ENCODE measurements around the gene SLF1. TPM values are rescaled to one million over a fixed set of nuclear protein-coding genes. Genes with fewer than 3 reads are reported as not detected.
A peak's percentile ranks its signal among the peaks of the same experiment; 100 is the strongest.

SLF1 gene
- polyA plus RNA-seq, 3 donors, result 1.1 to 2.7 (median 2.0) TPM

- Histone ChIP-seq H3K9me3 (replicated peaks in 1 of 2; ENCODE audit: control insufficient read depth in 1 of 2, insufficient read depth in 1 of 2, low read length in 2 of 2) (no peaks in the 10 kb centered on the region), H3K27ac (ENCODE audit: low read depth in 1 of 2, low read length in 2 of 2) (no peak overlapping the region), H2AFZ (ENCODE audit: insufficient read depth, low read depth, low read length, poor library complexity, severe bottlenecking) (no peak overlapping the region), H4K20me1 (ENCODE audit: insufficient read depth, low read length) (no peaks in the 10 kb centered on the region), H3K4me3 (replicated peaks in 1 of 3; ENCODE audit: low read depth in 2 of 3, low read length in 3 of 3) (no peak overlapping the region), H3K27me3 (ENCODE audit: control insufficient read depth in 2 of 2, insufficient read depth in 2 of 2, low read length in 2 of 2) (no peaks in the 10 kb centered on the region), H3K4me1 (ENCODE audit: control insufficient read depth in 1 of 2, insufficient read depth in 2 of 2, low read length in 2 of 2) (no peaks in the 10 kb centered on the region), H3K36me3 (replicated peaks in 1 of 2; ENCODE audit: control insufficient read depth in 1 of 2, insufficient read depth in 2 of 2, low read length in 2 of 2) (peaks cover 26 to 56% of the 10 kb centered on the region in 2 donors), H3K9ac (ENCODE audit: insufficient read depth, low read length, poor library complexity, severe bottlenecking) (no peak overlapping the region), H3K79me2 (ENCODE audit: insufficient read depth, low read length) (no peaks in the 10 kb centered on the region), H3K4me2 (replicated peaks; ENCODE audit: extremely low read depth, low read length, poor library complexity, severe bottlenecking) (no peak overlapping the region)
- Mint-ChIP-seq H3K4me1 (peaks cover 3% of the 10 kb centered on the region), H3K9me3 (no peaks in the 10 kb centered on the region), H3K4me3 (no peak overlapping the region), H3K27me3 (ENCODE audit: low read depth in 3 of 3) (no peaks in the 10 kb centered on the region), H3K36me3 (peaks cover 27 to 35% of the 10 kb centered on the region in 2 donors), H3K27ac (no peak overlapping the region)
- DNase-seq, result no peak
- TF ChIP-seq, protein P1, sequence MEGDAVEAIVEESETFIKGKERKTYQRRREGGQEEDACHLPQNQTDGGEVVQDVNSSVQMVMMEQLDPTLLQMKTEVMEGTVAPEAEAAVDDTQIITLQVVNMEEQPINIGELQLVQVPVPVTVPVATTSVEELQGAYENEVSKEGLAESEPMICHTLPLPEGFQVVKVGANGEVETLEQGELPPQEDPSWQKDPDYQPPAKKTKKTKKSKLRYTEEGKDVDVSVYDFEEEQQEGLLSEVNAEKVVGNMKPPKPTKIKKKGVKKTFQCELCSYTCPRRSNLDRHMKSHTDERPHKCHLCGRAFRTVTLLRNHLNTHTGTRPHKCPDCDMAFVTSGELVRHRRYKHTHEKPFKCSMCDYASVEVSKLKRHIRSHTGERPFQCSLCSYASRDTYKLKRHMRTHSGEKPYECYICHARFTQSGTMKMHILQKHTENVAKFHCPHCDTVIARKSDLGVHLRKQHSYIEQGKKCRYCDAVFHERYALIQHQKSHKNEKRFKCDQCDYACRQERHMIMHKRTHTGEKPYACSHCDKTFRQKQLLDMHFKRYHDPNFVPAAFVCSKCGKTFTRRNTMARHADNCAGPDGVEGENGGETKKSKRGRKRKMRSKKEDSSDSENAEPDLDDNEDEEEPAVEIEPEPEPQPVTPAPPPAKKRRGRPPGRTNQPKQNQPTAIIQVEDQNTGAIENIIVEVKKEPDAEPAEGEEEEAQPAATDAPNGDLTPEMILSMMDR (IDR thresholded peaks at IDR 0.05), result no peak
- intact Hi-C loops (cut with micrococcal nuclease), result no loop called here
- WGBS (ENCODE audit: insufficient coverage), result no CpG with 5 or more reads among the region's 1 CpG
Observed at GRCh38 chr5:94691291-94691690, 72.8 kb downstream of the SLF1 start.

GRCh38 chr5:94691949-94692348 lies 73.5 kb downstream of the SLF1 start:
- no peaks in the 10 kb centered on the region for H3K9me3 ChIP-seq (replicated peaks in 1 of 2; ENCODE audit: control insufficient read depth in 1 of 2, insufficient read depth in 1 of 2, low read length in 2 of 2)
- no peak overlapping the region for H3K9ac ChIP-seq (ENCODE audit: insufficient read depth, low read length, poor library complexity, severe bottlenecking)
- Mint-ChIP-seq H3K4me1 (peaks cover 3% of the 10 kb centered on the region), H3K27ac (peak overlapping the region in 2 of 7 donors; percentile 12 to 16), H3K27me3 (ENCODE audit: low read depth in 3 of 3) (no peaks in the 10 kb centered on the region), H3K9me3 (no peaks in the 10 kb centered on the region), H3K36me3 (peaks cover 25 to 29% of the 10 kb centered on the region in 2 donors), H3K4me3 (no peak overlapping the region)
- TF ChIP-seq, protein P1 (IDR thresholded peaks at IDR 0.05), result no peak
- H3K79me2 ChIP-seq (ENCODE audit: insufficient read depth, low read length), result no peaks in the 10 kb centered on the region
- H3K27ac ChIP-seq (ENCODE audit: low read depth in 1 of 2, low read length in 2 of 2), result no peak overlapping the region
- no peaks in the 10 kb centered on the region for H3K27me3 ChIP-seq (ENCODE audit: control insufficient read depth in 2 of 2, insufficient read depth in 2 of 2, low read length in 2 of 2)
- no peak overlapping the region for H3K4me2 ChIP-seq (replicated peaks; ENCODE audit: extremely low read depth, low read length, poor library complexity, severe bottlenecking)
- H2AFZ ChIP-seq (ENCODE audit: insufficient read depth, low read depth, low read length, poor library complexity, severe bottlenecking), result no peak overlapping the region
- DNase-seq, result peak in 1 of 3 donors; percentile 18
- H3K36me3 ChIP-seq (replicated peaks in 1 of 2; ENCODE audit: control insufficient read depth in 1 of 2, insufficient read depth in 2 of 2, low read length in 2 of 2), result peaks cover 28 to 53% of the 10 kb centered on the region in 2 donors
- H3K4me1 ChIP-seq (ENCODE audit: control insufficient read depth in 1 of 2, insufficient read depth in 2 of 2, low read length in 2 of 2), result no peaks in the 10 kb centered on the region
- H4K20me1 ChIP-seq (ENCODE audit: insufficient read depth, low read length), result no peaks in the 10 kb centered on the region
- H3K4me3 ChIP-seq (replicated peaks in 1 of 3; ENCODE audit: low read depth in 2 of 3, low read length in 3 of 3), result no peak overlapping the region
- intact Hi-C loops (cut with micrococcal nuclease), result no loop called here
- 49% methylated on average over 3 of the region's 4 CpGs for WGBS (ENCODE audit: insufficient coverage)
